HFF-Myc (cell line): Measurements from ENCODE around the gene SUPT16H.
A peak's percentile ranks its signal among the peaks of the same experiment; 100 is the strongest.

Experiments
- DNase-seq: peaks from one replicate; pipeline ENCODE4 v3.0.0-alpha.2; 2011; ENCODE audit warnings: low read depth; ENCODE audit errors: extremely low read depth
- H3K4me3 ChIP-seq: replicated peaks from 2 replicates; pipeline ENCODE4 v1.5.1; 2011; ENCODE audit warnings: low read depth, mild to moderate bottlenecking, control low read depth, low read length
- CTCF ChIP-seq: IDR thresholded peaks from 2 replicates; pipeline ENCODE4 v1.5.1; 2012; ENCODE audit warnings: mild to moderate bottlenecking, low read depth, low read length, control low read depth; ENCODE audit errors: missing control alignments

SUPT16H gene

GRCh38 chr14:21320913-21321312 lies 62.9 kb downstream of the SUPT16H start:
- H3K4me3 ChIP-seq = no peak overlapping the region
- TF ChIP-seq CTCF = no peak
- DNase-seq = no peak

- H3K4me3 ChIP-seq = no peak overlapping the region
- TF ChIP-seq CTCF = no peak
- DNase-seq = no peak
Measured at GRCh38 chr14:21317398-21317797, 66.4 kb downstream of the SUPT16H start.

GRCh38 chr14:21313512-21313911 lies 70.3 kb downstream of the SUPT16H start:
- TF ChIP-seq CTCF = no peak
- no peak for DNase-seq
- H3K4me3 ChIP-seq = no peak overlapping the region

GRCh38 chr14:21311614-21312013 lies 72.2 kb downstream of the SUPT16H start:
- TF ChIP-seq CTCF = no peak
- DNase-seq = no peak
- H3K4me3 ChIP-seq = no peak overlapping the region

GRCh38 chr14:21309956-21310355 lies 73.9 kb downstream of the SUPT16H start:
- no peak overlapping the region for H3K4me3 ChIP-seq
- DNase-seq = no peak
- TF ChIP-seq CTCF = no peak

- DNase-seq = no peak
- peak overlapping the region; percentile 13 for H3K4me3 ChIP-seq
- no peak for TF ChIP-seq CTCF
Measured at GRCh38 chr14:21309238-21309636, 74.6 kb downstream of the SUPT16H start.

GRCh38 chr14:21308479-21309237 lies 75.2 kb downstream of the SUPT16H start:
- peak; percentile 37 for DNase-seq
- TF ChIP-seq CTCF = no peak
- H3K4me3 ChIP-seq = peak overlapping the region; percentile 13
